LNCAP (cell line): ENCODE data around the gene SAFB.

Source experiments
- TF ChIP-seq, protein P1 (sequence below): fragments of 450-650 bp; IDR thresholded peaks from 2 replicates; pipeline ENCODE4 v1.5.1; 2017; ENCODE audit warnings: mild to moderate bottlenecking

Gene SAFB

DNA sequence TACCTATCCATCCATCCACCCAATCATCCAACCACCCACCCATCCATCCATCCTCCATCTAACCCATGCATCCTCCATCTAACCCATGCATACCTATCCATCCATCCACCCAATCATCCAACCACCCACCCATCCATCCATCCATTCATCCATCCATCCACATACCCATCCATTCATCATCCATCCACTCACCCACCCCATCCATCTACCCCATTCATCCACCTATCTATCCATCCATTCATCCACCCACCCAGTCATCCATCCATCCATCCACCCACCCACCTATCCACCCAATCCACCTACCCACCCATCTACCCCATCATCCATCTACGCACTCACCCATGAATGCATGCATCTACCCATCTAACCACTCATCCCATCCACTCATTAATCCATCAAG is 50.9 kb downstream of the SAFB start:
- TF ChIP-seq, protein P1, sequence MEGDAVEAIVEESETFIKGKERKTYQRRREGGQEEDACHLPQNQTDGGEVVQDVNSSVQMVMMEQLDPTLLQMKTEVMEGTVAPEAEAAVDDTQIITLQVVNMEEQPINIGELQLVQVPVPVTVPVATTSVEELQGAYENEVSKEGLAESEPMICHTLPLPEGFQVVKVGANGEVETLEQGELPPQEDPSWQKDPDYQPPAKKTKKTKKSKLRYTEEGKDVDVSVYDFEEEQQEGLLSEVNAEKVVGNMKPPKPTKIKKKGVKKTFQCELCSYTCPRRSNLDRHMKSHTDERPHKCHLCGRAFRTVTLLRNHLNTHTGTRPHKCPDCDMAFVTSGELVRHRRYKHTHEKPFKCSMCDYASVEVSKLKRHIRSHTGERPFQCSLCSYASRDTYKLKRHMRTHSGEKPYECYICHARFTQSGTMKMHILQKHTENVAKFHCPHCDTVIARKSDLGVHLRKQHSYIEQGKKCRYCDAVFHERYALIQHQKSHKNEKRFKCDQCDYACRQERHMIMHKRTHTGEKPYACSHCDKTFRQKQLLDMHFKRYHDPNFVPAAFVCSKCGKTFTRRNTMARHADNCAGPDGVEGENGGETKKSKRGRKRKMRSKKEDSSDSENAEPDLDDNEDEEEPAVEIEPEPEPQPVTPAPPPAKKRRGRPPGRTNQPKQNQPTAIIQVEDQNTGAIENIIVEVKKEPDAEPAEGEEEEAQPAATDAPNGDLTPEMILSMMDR = no peak

DNA sequence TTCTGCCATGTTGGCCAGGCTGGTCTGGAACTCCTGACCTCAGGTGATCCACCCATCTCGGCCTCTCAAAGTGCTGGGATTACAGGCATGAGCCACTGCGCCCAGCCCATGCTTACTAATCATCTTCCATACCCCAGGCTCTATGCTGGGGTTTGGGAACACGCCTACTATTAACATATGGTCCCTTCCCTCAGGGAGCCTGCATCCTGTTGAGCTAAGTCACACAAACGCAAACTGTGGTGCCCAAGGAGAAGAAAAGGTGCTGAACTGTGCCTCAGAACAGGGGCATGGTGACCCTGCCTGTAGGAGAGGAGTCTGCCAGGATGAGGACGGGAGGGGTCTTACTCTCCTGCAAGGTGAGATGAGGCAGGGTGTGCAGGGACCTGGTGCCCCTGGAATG is 51.8 kb downstream of the SAFB start:
- TF ChIP-seq, protein P1 = no peak

DNA sequence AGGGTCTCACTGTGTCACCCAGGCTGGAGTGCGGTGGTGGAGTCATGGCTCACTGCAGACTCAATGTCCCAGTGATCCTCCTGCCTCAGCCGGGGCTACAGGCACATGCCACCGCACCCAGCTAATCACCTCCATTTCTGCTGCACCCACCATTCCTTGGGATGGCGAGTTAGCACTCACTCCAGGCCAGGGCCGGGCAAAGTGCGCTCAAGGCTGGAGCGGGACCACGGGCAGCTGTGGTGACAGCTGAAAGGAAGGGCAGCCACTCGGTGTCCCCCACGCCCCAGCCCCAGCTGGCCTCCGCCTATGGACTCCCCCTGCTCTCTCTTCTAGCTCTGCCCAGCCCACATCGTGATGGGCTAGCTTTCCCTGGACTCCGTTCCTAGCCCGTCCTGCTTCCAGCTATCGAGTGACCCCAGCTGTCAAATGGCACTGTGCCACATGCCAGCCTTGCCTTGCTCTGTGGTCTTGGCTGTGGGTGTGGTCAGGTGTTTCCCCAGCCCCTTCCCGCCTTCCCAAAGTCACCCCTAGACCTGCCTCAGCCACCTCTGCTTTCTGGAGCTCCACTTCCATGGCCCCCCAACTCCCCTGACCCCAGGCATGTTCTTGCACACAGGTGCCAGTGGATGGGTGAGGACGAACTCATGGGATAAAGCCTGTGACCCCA is 53.4 kb downstream of the SAFB start:
- TF ChIP-seq, protein P1 = no peak

DNA sequence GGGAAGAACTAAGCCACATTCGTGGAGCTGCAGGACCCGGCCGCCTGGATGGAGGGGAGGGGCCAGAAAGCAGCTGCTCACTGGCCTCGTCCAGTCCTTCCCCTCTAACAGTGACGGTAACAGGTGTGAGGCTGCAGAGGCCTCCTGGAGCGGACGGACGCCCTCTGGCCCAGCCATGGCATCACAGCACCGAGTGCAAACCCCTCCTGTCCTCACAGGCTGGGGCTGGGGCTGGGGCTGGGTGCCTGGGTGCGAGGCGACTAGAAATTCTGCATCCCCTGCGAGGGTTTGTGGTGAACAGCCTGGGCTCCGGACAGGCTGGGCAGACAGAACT is 53.9 kb downstream of the SAFB start:
- TF ChIP-seq, protein P1 = no peak

DNA sequence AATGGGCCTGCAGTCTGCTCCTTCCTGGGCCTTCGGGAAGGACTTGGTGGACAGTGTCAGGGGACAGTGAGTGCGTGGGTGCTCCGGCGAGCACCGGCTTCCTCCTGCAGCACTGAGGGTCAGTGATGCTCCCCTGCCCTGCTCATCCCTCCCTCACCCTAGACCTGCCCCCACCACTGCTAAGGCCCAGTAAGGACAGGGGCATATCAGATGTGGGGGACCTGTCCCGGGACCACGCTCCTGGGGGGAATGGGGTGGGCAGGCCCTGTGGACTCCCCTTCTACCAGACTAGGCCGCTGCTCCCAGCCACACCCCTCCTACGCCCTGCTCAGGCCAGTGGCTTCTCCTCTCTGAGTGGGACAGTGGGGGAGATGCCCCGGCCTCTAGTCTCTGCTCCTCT is 54.3 kb downstream of the SAFB start:
- TF ChIP-seq, protein P1 = no peak

DNA sequence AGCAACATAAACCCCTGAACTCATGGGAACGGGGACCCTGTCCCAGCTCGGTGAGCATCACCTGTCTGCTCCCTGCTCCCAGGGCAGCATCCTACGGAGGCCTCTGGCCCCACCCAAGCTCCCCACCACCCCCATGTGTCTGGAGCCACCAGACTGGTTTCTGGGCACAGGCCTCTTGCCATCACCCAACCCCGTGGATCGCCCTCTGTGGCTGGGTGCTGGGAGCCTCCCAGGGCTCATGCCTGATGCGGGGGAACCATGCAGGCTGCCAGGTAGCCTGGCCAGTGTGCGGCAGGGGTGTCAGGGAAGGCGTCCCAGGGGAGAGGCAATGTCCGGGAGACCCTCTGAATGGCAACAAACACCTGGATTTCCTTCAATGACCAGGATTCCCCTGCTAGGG is 54.7 kb downstream of the SAFB start:
- TF ChIP-seq, protein P1 = no peak

DNA sequence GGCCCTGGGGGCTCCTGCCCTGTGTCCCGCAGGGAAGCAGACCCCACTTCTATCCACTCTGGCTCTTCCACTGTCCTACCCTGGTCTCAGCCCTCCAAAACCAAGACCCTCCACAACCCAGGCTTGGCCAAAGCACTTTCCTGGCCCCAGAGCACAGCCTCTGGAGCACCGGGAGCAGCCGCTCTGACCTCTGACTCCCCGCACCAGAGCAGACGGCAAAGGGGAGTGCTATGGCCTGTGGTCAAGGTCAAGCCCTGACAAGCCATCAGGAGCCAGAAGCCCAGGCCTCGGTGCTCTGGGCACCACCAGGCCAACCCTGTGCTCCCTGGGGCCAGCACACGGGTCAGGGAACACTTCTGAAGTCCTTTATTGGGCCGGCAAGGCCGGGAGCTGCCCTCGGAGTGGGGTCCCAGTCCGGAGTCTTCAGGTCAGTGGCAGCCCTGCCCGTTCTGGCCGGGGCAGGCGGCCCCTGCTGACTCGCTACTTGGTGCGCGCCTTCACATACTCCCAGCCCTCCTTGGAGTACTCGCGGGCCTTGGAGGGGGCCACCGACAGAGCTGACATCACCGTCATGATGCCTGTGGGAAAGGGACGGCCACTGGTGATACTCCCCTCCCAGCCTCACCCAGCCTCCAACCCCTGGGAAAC is 55.3 kb downstream of the SAFB start:
- TF ChIP-seq, protein P1 = no peak
